Left ventricle myocardium superior (tissue), 1 donor: ENCODE results near the gene BMPR2. TPM values are rescaled to one million over a fixed set of nuclear protein-coding genes. Genes with fewer than 3 reads are reported as not detected.
"Not testable (repeated sequence)": the region's sequence is repeated elsewhere in the genome, so short reads cannot be mapped to it uniquely, and the experiment has no call there.

Experiments used
- ATAC-seq: fragments of 200-7000 bp; cut with Tn5 transposase; one replicate; pipeline ENCODE4 v1.9.1; 2020; ENCODE audit warnings: mild to moderate bottlenecking, moderate library complexity
- DNase-seq: peaks from one replicate; pipeline ENCODE4 v3.0.0-alpha.2; 2020
- intact Hi-C: fragments of 100-400 bp; cut with micrococcal nuclease; formaldehyde crosslinking; loops from one replicate; pipeline ENCODE4 v1.11.0; 2022
- long read RNA-seq: library from polyadenylated mRNA; unstranded; transcript quantifications from one replicate; pipeline ENCODE4 v2.0.0, GENCODE V29; 2021
- total RNA-seq: library from RNA; stranded (reverse); fragmentation: NEBNext Ultra II Directional; extraction: Animal tissue kit (Norgen Biotek cat#: 25700); gene quantifications from one replicate; pipeline ENCODE4 v1.2.1, GENCODE V29; 2021
- donor health status: DM: no; HTN: yes; CAD: no; lungs with severe emphysema.

BMPR2 gene
- total RNA-seq, result 50.0 TPM
- long read RNA-seq, full-length matches to known transcripts, result 5 of 17 reads
- long read RNA-seq, partial matches to known transcripts, result 2 of 17 reads
- long read RNA-seq, other reads (novel, unspliced or antisense), result 10 of 17 reads

DNA sequence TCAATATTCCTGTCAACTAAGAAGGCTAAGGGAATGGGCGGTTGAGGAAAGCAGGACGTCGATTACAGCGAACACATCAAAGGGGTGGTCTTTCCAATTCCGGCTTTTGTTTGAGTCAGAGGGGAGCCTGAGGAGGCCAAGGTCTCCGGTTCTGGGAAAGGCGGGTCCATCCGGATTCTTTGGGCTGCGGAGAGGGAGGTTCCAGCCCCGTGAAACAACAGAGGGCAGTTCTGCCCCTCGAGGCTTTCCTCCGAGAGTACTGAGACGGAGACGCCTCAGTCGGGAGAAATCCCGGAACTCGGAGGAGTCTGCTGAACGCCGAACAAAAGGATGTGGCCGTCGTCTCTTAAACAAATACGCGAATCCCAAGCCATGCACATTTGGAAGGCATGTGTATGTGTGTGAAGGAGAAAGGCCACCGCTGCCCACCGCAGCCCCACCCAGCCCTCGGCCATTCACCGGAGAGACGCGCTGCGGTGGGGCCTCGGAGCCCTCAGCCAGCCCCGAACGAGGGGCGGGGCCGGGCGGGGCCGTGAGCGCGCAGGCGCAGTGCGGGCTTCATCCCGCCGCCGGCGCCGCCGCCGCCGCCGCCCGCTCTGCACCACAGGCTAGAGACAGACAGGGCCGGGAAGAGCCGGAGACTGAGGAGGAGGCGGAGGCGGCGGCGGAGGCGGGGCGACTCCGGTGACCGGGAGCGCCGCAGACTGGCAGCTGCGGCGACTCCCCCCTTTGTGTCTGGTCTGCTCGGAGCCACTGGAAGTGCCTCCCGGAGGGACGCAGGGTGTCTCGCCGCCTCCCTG lies at the start of gene BMPR2:
BMPR2 (plus strand) TSS at position 719 of the 800 bp plus-strand sequence. CDS start 1,148 bp downstream, outside the sequence.
- intact Hi-C loops, result loop anchor here (10.0 kb wide), 1 partner anchor 61 kb away; no protein-coding TSS in a partner anchor
- DNase-seq (peak; percentile 94), ATAC-seq (peak; percentile 90)

DNA sequence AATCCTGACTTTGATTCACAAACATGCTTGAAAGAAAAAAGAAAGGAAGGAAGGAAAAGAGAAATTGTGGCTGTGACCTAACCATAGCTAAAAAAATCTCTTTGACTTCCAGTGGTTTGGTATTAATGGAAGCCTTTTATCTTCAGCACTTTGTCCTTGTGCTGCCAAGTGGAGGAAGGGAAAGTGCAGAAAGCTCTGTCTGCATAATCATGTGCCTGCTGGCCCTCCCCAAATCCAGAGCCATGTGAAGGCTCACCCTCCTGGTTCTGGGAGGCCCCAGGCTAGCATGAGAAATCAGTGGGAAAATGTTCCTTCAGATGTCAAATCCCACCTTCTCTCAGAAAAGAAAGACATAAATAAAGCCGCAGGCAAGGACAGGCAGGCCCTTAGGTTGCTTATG lies 48.3 kb upstream of the BMPR2 start:
- intact Hi-C loops, result no loop called here
- peak; percentile 91 for ATAC-seq
- DNase-seq, result peak; percentile 37

DNA sequence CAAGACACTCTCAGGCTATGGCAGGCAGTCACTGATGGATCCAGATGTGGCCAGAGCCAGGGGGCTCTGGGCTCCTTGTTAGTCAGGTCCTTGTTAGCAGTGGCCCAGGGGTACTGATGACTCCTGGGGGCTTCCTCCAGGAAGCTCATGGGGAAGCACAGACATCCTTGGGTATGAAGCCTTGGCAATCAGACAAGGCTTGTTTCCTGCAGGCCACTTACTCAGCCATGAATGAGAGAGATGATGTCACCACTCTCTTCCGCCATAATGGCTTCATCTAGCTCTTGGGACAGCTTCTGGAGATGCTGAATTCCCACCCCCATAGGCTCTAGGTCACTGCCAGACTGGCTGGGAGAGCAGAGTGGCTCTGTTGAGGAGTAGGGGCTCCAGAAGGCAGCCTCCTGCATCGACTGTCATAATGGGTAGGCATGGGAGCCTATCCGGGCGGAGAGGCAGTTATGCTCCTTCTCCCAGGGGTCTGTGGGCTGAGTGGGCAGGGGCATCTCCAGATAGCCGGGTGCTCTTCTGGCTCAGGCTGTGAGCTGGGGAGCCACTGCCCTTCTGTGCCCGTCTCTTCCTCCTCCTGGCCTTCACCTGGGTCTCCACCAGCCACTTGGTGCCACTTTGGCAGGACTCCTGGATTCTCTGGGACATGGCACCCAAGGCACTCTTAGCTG lies 40.2 kb upstream of the BMPR2 start:
- DNase-seq (no peak), ATAC-seq (no peak)
- intact Hi-C loops, result no loop called here

DNA sequence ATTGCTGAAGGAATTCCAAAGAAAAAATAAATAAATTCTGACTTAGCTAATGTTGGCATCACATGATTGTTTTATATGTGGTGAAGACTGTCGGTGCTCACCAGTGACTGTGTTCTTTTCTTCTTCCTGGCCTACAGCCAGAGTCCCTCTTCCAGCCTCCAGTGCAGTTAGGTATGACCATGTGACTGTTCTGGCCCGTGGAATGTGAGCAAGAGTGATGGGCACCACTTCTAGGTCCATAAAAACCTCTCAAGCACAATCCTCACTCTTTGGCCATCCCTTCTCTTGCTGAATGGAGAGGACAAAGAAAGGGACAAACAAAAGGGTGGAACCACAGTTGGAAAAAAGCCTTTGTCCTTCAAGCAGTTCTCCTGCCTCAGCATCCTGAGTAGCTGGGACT lies 39.0 kb upstream of the BMPR2 start:
- DNase-seq (no peak), ATAC-seq (peak; percentile 58)

DNA sequence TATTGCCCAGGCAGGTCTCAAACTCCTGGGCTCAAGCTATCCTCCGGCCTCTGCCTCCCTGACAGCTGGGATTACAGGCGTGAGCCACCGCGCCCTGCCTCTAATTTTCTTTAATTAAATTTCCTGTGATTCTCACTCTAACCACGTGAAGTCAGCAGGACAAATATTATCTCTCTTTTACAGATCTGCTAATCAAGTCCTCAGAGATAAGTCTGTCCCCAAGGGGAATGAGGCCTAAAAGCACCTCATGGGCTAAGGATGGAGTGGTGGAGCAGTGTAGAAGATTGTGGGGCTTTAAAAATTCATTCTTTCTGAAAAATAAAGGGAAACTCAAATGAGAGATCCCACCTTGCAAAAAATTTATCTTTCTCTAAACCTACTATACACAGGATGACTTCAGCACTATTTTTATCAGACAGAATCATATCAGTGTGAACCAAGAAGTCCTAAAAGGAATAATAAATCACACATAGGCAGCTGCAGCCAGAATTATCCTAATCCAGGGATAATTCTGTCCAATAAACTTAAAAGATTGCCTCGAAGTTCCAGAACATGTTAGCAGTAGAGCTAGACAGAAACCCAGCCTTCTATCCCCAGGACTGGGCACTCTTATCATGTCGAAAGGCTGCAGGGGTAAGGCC lies 38.3 kb upstream of the BMPR2 start:
- intact Hi-C loops, result no loop called here
- no peak for ATAC-seq

More for the DNA sequence above, 39.0 kb upstream of the BMPR2 start:
- intact Hi-C loops, result no loop called here

DNA sequence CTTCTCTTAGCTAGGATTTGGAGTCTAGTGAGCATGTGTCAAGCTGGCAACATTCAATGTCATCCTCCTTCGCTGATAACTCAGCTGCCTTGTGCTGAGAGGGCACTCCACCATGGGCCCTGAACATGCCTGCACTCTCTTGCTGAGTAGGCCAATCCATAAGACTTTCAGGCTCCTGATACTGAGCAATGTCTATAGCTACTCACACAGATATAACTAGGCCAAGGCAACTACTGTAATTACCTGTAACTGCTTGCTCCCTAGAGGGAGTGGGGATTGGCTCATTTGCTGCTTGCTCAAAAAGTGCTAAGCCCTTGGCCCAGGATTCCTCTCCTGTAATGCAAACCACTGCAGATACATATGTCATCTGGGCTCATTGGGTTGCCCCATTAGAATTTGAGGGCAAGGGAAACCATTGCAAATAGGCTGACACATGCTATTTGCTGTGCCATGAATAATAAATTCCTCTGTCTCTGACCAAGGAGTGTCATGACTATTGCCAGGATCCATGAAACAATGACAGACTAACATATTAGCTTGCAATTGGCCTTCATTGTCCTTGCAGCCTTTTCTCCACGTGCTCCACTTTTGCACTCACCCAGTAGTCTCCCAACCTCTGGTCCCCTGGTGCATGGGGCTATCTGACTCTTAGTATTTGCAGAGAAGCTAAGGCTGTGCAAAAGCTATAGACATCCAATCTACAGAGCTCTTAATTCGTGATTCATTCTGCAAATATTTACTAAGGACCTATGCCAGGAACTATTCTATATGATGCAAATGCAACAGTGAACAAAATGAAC lies 36.9 kb upstream of the BMPR2 start:
- no peak for DNase-seq
- intact Hi-C loops, result no loop called here
- ATAC-seq, result no peak

More for the DNA sequence above, 38.3 kb upstream of the BMPR2 start:
- no peak for DNase-seq

DNA sequence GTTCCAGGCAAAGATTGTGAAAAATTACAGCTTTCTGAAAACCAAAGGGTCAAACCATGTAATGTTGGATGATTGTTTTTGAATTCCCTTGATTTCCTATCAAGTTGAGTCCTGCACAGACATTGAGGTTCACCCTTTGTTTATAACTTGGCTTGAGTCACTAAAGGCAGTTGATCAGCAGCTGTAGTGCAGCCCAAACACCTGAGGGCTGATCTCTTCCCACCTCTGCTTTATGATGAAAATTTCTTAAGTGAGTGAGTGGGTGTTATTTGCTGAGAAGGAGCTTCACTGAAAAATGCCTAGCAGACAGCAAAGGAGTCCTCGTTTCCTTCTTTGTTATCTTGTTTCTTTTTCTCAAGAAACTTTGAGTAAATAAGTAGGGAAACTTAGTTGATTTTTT lies 31.9 kb upstream of the BMPR2 start:
- ATAC-seq (no peak), DNase-seq (no peak)

DNA sequence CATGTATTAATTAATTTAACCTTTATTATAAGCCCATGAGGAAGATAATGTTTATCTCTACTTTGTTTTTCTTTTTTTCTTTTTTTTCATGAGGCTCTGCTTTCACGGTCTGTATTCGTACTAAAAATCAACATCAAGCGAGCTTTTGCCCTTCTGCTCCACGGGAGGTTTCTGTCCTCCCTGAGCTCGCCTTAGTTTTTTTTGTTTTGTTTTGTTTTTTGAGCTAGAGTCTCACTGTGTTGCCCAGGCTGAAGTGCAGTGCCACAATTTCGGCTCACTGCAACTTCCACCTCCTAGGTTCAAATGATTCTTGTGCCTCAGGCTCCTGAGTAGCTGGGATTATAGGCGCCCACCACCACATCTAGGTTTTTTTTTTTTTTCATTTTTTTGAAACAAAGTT lies 29.9 kb upstream of the BMPR2 start:
- ATAC-seq (no peak), DNase-seq (no peak)
- intact Hi-C loops, result no loop called here

More for the DNA sequence above, 31.9 kb upstream of the BMPR2 start:
- intact Hi-C loops, result no loop called here

DNA sequence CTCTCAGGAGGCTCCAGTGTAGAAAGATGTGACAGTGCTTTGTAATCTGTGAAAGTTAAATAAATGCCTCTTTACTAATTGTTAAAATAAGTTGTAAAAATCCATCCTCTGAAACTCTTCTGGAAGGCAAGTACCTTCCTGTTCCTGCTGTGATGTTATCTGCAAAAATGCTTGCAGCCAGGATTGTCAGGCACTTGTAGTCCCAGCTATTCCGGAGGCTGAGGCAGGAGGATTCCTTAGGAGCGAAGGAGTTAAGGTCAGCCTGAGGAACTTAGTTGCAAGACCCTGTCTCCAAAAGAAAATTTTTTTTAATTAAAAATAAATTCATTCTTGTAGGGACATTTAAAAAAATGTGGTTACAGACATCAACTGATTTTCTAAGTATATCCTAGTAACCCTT lies 22.7 kb upstream of the BMPR2 start:
- no peak for ATAC-seq
- intact Hi-C loops, result no loop called here
- DNase-seq, result no peak

DNA sequence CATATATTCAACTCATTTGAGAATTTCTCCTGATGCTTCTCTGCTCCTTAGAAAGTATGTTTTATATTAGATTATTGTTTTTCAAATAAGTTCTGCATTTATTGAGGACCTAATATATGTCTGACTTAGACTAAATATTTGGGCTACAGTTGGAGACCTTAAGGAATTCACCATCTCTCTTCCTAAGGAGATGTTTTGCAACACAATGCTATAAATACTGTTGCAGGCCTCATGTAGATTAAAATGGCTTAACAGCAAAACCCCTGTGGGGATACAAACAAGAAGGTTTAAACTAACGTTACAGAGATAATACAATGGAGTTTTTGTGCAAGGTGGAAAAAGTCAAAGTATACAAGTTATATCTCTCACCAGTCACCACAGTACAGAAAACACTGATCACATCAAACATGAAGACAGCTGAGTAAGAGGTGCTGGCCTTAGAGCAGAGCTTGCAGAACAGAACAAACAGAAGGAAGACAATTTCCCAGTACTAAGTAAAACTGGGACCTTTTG lies 20.1 kb upstream of the BMPR2 start:
- DNase-seq (no peak), ATAC-seq (no peak)
- intact Hi-C loops, result no loop called here

DNA sequence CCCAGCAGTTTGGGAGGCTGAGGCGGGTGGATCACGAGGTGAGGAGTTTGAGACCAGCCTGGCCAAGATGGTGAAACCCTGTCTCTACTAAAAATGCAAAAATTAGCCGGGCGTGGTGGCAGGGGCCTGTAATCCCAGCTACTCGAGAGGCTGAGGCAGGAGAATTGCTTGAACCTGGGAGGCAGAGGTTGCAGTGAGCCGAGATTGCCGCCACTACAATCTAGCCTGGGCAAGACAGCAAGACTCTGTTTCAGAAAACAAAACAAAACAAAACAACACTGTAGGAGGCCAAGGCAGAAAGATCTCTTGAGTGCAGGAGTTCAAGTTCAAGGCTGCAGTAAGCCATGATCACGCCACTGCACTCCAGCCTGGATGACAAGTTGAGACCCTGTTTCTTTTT lies 17.2 kb upstream of the BMPR2 start:
- ATAC-seq, intact Hi-C loops, DNase-seq: not testable (repeated sequence)

DNA sequence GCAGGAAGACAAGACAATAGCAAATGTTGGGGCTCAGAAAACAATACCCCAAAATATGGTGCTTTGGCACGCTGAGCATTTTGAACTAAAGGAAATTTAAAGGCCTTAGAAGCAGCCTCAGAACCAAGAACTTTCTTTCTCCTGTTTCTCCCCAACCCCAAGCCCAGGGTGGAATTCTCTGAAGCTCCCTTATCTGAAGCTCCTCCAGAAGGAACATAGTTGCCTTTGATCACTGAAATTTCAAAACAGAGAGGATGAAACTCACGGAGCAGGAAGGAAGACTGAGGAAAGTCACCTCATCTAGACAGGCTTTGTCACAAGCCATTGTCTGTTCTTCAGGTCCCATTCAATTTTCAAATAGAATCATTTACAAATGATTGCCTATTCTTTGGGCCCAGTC lies 15.5 kb upstream of the BMPR2 start:
- ATAC-seq (no peak), DNase-seq (no peak)
- intact Hi-C loops, result no loop called here

DNA sequence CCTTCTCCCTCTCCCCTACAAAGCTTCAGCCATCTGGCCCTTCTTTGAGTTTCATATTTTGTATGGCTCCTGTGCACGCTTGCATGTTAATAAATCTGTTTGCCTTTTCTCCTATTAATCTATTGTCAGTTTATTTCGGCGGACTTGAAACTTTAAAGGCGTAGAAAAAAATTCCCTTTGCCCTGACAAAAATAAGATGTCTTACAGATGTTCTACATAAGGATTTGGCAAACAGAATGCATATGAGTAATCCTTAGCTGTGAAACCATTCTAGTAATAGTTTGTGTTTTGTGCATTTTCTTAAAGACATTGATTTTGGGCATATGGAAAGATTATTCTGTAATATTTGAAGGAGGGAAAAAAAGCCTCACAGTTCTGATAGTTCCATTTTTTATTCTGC lies 15.0 kb upstream of the BMPR2 start:
- DNase-seq (no peak), ATAC-seq (no peak)
- intact Hi-C loops, result no loop called here

DNA sequence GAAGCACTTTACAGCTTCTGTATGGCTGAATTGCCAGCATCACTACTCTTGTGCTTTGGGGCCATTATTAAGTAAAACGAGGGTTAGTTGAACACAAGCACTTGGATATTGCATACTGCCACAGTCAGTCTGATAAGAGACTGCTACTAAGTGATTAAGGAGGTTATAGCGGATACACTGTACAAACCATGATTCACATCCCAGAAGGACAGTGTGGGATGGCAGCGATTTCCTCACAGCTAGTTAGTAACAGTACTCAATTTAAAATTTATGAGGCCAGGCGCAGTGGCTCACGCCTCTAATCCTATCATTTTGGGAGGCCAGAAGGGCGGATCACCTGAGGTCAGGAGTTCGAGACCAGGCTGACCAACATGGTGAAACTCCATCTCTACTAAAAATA lies 2.6 kb upstream of the BMPR2 start:
- DNase-seq (no peak), ATAC-seq (no peak)
- intact Hi-C loops, result loop anchor here (10.0 kb wide), 1 partner anchor 59 kb away; no protein-coding TSS in a partner anchor

DNA sequence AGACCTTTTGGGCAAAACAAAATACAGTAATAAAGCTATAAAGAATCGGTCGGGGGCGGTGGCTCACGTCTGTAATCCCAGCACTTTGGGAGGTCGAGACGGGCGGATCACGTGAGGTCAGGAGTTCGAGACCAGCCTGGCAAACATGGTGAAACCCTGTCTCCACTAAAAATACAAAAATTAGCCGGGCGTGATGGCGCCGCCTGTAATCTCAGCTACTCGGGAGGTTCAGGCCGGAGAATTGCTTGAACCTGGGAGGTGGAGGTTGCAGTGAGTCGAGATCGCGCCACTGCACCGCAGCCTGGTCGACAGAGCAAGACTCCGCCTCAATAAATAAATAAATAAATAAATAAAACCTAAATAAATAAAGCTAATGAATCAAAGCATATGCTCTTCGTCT lies 1.7 kb upstream of the BMPR2 start:
- not testable (repeated sequence) for DNase-seq, ATAC-seq
- intact Hi-C loops, result loop anchor here (10.0 kb wide), 1 partner anchor 60 kb away; no protein-coding TSS in a partner anchor

DNA sequence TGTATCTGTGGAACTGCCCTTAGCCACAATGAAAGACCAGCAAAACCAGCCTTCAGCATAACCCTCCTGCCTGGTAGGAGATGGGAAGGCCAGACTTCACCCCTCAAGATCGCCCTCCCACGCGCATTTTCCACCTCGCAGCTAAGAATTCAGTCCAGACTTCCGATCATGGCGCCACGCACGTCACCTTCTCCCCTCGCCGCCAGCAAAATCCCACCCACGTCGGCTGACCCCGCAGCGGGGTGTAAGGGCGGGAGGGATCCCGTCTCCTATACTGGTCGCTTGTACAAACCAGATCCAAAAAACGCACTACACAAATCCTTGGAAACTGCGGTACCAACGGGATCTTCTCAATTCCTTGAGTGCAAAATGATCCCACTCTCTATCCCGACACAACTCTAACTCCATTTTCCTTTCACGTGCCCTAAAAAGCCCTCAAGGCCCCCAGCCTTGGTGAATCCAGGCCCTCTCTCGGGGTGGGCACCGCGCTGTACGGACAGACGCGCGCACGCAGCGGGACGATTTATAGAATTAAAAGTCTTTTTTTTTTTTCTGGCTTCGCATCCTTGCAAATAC lies 1.0 kb upstream of the BMPR2 start:
- peak; percentile 7 for ATAC-seq

DNA sequence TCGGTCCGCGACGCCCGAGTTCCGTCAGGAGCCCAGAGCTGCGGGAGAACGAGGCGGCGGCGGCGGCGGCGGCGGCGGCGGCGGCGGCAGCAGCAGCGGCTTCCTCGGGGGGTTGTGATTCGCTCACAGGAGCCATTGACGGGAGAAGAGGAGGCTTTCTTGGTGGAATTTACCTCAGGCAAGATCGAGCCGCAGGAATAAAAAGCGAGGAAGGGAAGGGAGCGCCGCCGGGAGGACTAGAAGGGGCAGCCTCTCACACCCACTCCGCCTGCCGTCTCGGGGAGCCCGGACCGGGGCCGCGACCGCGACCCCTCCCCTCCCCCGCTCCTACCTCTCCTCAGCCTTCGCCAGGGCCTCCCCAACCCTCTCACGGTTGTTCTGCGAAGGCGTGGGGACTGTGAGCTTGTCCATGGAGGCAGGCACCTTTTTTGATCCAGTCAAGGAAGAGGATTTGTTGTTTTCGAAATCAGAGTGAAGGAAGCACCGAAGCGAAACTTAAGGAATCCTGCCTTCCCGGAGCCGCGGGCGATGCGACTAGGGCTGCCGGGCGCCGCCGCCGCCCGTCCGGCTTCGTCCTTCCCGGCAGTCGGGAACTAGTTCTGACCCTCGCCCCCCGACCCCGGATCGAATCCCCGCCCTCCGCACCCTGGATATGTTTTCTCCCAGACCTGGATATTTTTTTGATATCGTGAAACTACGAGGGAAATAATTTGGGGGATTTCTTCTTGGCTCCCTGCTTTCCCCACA lies 506 bp downstream of the BMPR2 start:
- DNase-seq (peak; percentile 58), ATAC-seq (peak; percentile 49)

More for the DNA sequence above, 1.0 kb upstream of the BMPR2 start:
- peak; percentile 73 for DNase-seq
- intact Hi-C loops, result loop anchor here (10.0 kb wide), 1 partner anchor 60 kb away; no protein-coding TSS in a partner anchor

More for the DNA sequence above, 506 bp downstream of the BMPR2 start:
- intact Hi-C loops, result loop anchor here (10.0 kb wide), 1 partner anchor 62 kb away; no protein-coding TSS in a partner anchor
